ENCODE results near the gene TUBB8B. TPM values are rescaled to one million over a fixed set of nuclear protein-coding genes. Genes with fewer than 3 reads are reported as not detected.
"Not testable (repeated sequence)": the region's sequence is repeated elsewhere in the genome, so short reads cannot be mapped to it uniquely, and the experiment has no call there.

The TUBB8B gene
- total RNA-seq, 2 experiments from 2014 or later = not detected

- H3K4me3 Mint-ChIP-seq; DNase-seq; CTCF ChIA-PET; H3K27me3 Mint-ChIP-seq (ENCODE audit: low read depth); H3K9me3 Mint-ChIP-seq; H3K4me1 Mint-ChIP-seq (ENCODE audit: low read depth); intact Hi-C loops (cut with micrococcal nuclease); H3K27ac Mint-ChIP-seq; H3K36me3 Mint-ChIP-seq (ENCODE audit: low read depth): not testable (repeated sequence)
These were observed 39.5 kb downstream of the TUBB8B start for GRCh38 chr18:9937-10336.

Other genes with a start within 250 kb of the TUBB8B start
- 10 to 100 TPM; 90.0 to 96.6 TPM for gene USP14, start 108.9 kb upstream of the TUBB8B start, total RNA-seq
- gene THOC1, start 218.4 kb upstream of the TUBB8B start, total RNA-seq = 10 to 100 TPM; 63.5 to 66.2 TPM

Data from activated naive CD4-positive, alpha-beta T cell treated with anti-CD3 and anti-CD28 coated beads for 36 hours (primary cell).